Stimulated activated naive B cell treated with anti-CD40 and anti-IgM and Interleukin-4, amounts not matched to agents 10 μg/mL and 1 μg/mL and 100 μg/mL, for 72 hours (primary cell): Measurements from ENCODE around the gene SLC26A2.
"Not testable (repeated sequence)": the region's sequence is repeated elsewhere in the genome, so short reads cannot be mapped to it uniquely, and the experiment has no call there.

ENCODE experiments used
- ATAC-seq, 2 donors: fragments of 150-1000 bp; cut with Tn5 transposase; replicated peaks; 2 replicates each; pipeline ENCODE4 v1.10.0; 2021; ENCODE audit warnings: moderate library complexity in 1 of 2
- DNase-seq: peaks from one replicate; pipeline ENCODE4 v3.0.0; 2021
- H3K27ac Mint-ChIP-seq: one replicate; pipeline ENCODE4 v1.8.0; 2022; ENCODE audit warnings: mild to moderate bottlenecking, mixed read lengths
- H3K27me3 Mint-ChIP-seq, 2 donors: one replicate each; pipeline ENCODE4 v1.8.0; 2022; ENCODE audit warnings: mixed read lengths in 2 of 2
- H3K36me3 Mint-ChIP-seq, 2 donors: one replicate each; pipeline ENCODE4 v1.8.0; 2022; ENCODE audit warnings: mixed read lengths in 2 of 2, mild to moderate bottlenecking in 1 of 2
- H3K4me1 Mint-ChIP-seq, 2 donors: one replicate each; pipeline ENCODE4 v1.8.0; 2022; ENCODE audit warnings: mixed read lengths in 2 of 2, mild to moderate bottlenecking in 1 of 2
- H3K4me3 Mint-ChIP-seq, 2 donors: one replicate each; pipeline ENCODE4 v1.8.0; 2022; ENCODE audit warnings: mild to moderate bottlenecking in 2 of 2, mixed read lengths in 2 of 2, moderate library complexity in 1 of 2
- H3K9me3 Mint-ChIP-seq, 2 donors: one replicate each; pipeline ENCODE4 v1.8.0; 2022; ENCODE audit warnings: mixed read lengths in 2 of 2, mild to moderate bottlenecking in 1 of 2

SLC26A2 gene

DNA sequence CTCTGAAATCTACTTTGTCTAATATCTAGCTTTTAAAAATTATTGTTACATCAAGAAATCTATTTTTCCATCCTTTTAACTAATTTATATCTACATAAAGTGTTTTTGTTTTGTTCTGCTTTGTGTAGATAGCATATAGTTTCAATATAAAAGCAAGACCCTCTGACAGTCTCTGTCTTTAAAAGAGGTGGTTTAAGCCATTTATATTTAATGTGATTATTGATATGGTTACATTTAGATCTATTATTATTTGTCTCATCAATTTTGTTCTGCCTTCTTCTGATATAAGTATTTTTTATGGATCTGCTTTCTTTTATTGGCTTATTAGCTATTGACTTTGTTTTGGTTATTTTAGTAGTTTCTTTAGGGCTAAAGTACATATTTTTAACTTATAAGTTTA, 56.0 kb downstream of the SLC26A2 start:
- ATAC-seq: no peak
- H3K36me3 Mint-ChIP-seq: peaks cover 46 to 85% of the 10 kb centered on the region in 2 donors
- peaks cover 4 to 7% of the 10 kb centered on the region in 2 donors for H3K4me1 Mint-ChIP-seq
- H3K4me3 Mint-ChIP-seq: no peak overlapping the region
- H3K27ac Mint-ChIP-seq: no peak overlapping the region
- DNase-seq: no peak
- H3K27me3 Mint-ChIP-seq: no peaks in the 10 kb centered on the region
- peaks cover 0 to 1% of the 10 kb centered on the region in 2 donors for H3K9me3 Mint-ChIP-seq

- DNase-seq: no peak
- no peak for ATAC-seq
- Mint-ChIP-seq H3K4me1 (peaks cover 4 to 11% of the 10 kb centered on the region in 2 donors), H3K36me3 (peaks cover 48 to 87% of the 10 kb centered on the region in 2 donors), H3K27ac (no peak overlapping the region), H3K27me3 (no peaks in the 10 kb centered on the region), H3K4me3 (no peak overlapping the region), H3K9me3 (peaks cover 0 to 1% of the 10 kb centered on the region in 2 donors)
Measured at GRCh38 chr5:150017226-150018005, 56.9 kb downstream of the SLC26A2 start.

GRCh38 chr5:150020249-150020648, 59.7 kb downstream of the SLC26A2 start:
- DNase-seq (no peak), ATAC-seq (no peak)
- no peak overlapping the region for H3K4me3 Mint-ChIP-seq
- no peak overlapping the region for H3K27ac Mint-ChIP-seq
- H3K36me3 Mint-ChIP-seq: peaks cover 45 to 81% of the 10 kb centered on the region in 2 donors
- peaks cover 0 to 1% of the 10 kb centered on the region in 2 donors for H3K9me3 Mint-ChIP-seq
- peaks cover 4 to 11% of the 10 kb centered on the region in 2 donors for H3K4me1 Mint-ChIP-seq
- H3K27me3 Mint-ChIP-seq: no peaks in the 10 kb centered on the region

GRCh38 chr5:150021491-150022157, 61.1 kb downstream of the SLC26A2 start:
- H3K27ac Mint-ChIP-seq: peak overlapping the region; percentile 20
- peaks cover 4 to 11% of the 10 kb centered on the region in 2 donors for H3K4me1 Mint-ChIP-seq
- no peaks in the 10 kb centered on the region for H3K27me3 Mint-ChIP-seq
- no peaks in the 10 kb centered on the region for H3K9me3 Mint-ChIP-seq
- ATAC-seq: no peak
- no peak overlapping the region for H3K4me3 Mint-ChIP-seq
- peaks cover 44 to 79% of the 10 kb centered on the region in 2 donors for H3K36me3 Mint-ChIP-seq
- DNase-seq: no peak

- Mint-ChIP-seq H3K27ac (no peak overlapping the region), H3K36me3 (peaks cover 46 to 77% of the 10 kb centered on the region in 2 donors), H3K4me3 (no peak overlapping the region), H3K4me1 (peaks cover 4 to 11% of the 10 kb centered on the region in 2 donors), H3K9me3 (no peaks in the 10 kb centered on the region), H3K27me3 (no peaks in the 10 kb centered on the region)
- no peak for ATAC-seq
- no peak for DNase-seq
Measured at GRCh38 chr5:150022158-150022531, 61.6 kb downstream of the SLC26A2 start.

GRCh38 chr5:150022681-150023080, 62.1 kb downstream of the SLC26A2 start:
- H3K27me3 Mint-ChIP-seq: no peaks in the 10 kb centered on the region
- ATAC-seq (no peak), DNase-seq (no peak)
- no peak overlapping the region for H3K27ac Mint-ChIP-seq
- peaks cover 51 to 74% of the 10 kb centered on the region in 2 donors for H3K36me3 Mint-ChIP-seq
- H3K4me3 Mint-ChIP-seq: no peak overlapping the region
- H3K9me3 Mint-ChIP-seq: no peaks in the 10 kb centered on the region
- H3K4me1 Mint-ChIP-seq: peaks cover 4 to 11% of the 10 kb centered on the region in 2 donors

DNA sequence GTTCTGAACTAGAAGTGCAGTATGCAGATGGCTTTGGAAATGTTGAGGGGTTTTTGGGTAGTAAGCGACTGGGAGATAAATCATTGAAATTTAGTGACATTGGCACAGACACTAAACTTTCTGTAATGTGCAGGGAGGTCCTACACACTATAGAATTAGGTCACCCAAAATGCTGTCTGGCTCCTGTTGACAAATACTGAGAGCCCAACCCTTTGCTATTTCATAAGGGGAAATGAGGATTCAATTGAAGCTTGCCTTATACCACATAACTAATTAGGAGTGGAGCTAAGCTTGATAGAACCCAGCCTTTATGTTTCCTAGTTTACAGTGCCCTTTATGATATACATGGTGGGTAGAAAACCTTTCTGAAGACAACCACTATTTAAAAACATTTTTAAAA, 62.6 kb downstream of the SLC26A2 start:
- no peak for ATAC-seq
- no peak overlapping the region for H3K4me3 Mint-ChIP-seq
- peaks cover 4 to 11% of the 10 kb centered on the region in 2 donors for H3K4me1 Mint-ChIP-seq
- H3K9me3 Mint-ChIP-seq: no peaks in the 10 kb centered on the region
- no peak for DNase-seq
- peaks cover 52 to 74% of the 10 kb centered on the region in 2 donors for H3K36me3 Mint-ChIP-seq
- H3K27ac Mint-ChIP-seq: no peak overlapping the region
- no peaks in the 10 kb centered on the region for H3K27me3 Mint-ChIP-seq

DNA sequence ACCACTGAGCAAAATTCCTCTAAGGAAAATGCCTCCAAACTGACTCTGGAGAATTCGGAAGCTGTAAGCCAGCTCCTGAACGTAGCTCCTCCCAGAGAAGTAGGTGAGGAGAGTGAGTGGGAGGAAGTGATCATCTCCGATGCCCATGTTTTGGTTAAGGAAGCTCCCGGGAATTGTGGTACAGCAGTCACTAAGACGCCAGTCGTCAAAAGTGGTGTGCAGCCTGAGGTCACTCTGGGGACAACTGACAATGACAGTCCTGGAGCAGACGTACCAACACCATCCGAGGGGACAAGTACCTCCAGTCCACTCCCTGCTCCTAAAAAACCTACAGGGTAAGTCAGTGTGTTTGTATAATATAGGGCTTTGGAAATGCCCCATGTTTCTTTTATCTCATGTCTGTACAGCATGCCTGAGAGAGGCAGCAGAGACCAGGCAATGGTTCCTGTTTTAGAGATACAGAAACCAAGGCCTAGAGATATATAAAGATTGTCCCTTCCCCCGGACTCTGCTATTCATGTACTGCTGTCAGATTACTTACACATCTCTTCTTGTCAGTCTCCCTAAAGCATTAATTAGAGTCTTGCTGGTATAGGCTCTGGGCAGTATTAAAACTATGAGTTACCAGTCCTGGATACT, 63.9 kb downstream of the SLC26A2 start:
- H3K4me1 Mint-ChIP-seq: peaks cover 4 to 11% of the 10 kb centered on the region in 2 donors
- ATAC-seq (peak; percentile 41 to 45), DNase-seq (no peak)
- no peaks in the 10 kb centered on the region for H3K9me3 Mint-ChIP-seq
- H3K27me3 Mint-ChIP-seq: no peaks in the 10 kb centered on the region
- H3K36me3 Mint-ChIP-seq: peaks cover 49 to 69% of the 10 kb centered on the region in 2 donors
- no peak overlapping the region for H3K27ac Mint-ChIP-seq
- no peak overlapping the region for H3K4me3 Mint-ChIP-seq

DNA sequence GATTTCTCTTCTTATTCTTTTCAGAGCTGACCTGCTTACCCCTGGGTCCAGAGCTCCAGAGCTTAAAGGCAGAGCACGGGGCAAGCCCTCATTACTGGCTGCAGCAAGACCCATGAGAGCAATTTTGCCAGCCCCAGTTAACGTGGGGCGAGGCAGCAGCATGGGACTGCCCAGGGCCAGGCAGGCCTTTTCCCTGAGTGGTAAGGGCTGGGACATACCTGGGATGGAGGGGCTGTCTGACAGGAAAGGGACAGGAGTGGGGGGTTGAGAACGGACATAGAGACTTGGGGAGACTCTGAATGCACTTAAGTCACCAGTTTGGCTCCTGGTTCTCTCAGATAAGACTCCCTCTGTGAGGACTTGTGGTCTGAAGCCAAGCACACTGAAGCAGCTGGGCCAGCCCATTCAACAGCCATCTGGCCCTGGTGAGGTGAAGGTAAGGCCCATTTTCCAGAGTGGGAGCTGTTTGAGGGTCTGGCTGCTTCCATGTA, 66.2 kb downstream of the SLC26A2 start:
- peaks cover 50 to 59% of the 10 kb centered on the region in 2 donors for H3K36me3 Mint-ChIP-seq
- ATAC-seq: no peak
- no peak for DNase-seq
- no peak overlapping the region for H3K27ac Mint-ChIP-seq
- no peak overlapping the region for H3K4me3 Mint-ChIP-seq
- peaks cover 0 to 2% of the 10 kb centered on the region in 2 donors for H3K4me1 Mint-ChIP-seq
- H3K27me3 Mint-ChIP-seq: no peaks in the 10 kb centered on the region
- H3K9me3 Mint-ChIP-seq: no peaks in the 10 kb centered on the region

DNA sequence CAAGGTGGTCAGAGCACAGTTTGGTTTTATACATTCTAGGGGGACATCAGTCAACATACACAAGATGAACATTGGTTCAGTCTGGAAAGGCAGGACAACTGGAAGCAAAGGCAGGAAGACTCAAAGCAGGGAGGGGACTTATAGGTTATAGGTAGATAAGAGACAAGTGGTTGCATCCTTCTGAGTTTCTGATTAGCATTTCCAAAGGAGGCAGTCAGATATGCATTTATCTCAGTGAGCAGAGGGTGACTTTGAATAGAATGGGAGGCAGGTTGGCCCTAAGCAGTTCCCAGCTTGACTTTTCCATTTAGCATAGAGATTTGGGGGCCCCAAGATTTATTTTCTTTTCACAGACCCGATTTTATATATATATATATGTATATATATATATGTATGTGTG, 67.5 kb downstream of the SLC26A2 start:
- not testable (repeated sequence) for H3K27me3 Mint-ChIP-seq, H3K9me3 Mint-ChIP-seq

DNA sequence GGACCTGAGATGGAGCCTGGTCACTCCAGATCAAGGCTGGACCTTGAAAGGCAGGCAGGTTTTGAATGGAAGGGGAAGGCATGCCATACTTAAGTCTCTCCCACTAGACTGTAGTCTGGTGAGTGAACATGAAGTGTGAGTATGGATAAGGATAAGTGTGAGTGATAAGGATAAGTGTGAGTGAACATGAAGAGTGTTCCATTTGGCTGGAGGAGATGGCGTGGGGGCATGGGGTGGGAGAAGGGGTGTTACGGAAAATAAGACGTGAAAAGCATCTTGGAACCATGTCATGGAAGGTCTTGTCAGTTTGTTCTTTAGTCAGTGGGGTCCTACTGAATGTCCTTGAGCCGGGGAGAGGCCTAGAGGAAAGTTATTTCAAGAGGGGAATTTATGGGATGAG, 72.8 kb downstream of the SLC26A2 start:
- H3K36me3 Mint-ChIP-seq: peaks cover 48 to 72% of the 10 kb centered on the region in 2 donors
- H3K27me3 Mint-ChIP-seq: no peaks in the 10 kb centered on the region
- ATAC-seq: no peak
- H3K4me3 Mint-ChIP-seq: no peak overlapping the region
- DNase-seq: no peak
- no peaks in the 10 kb centered on the region for H3K9me3 Mint-ChIP-seq
- peaks cover 22 to 27% of the 10 kb centered on the region in 2 donors for H3K4me1 Mint-ChIP-seq
- peak overlapping the region; percentile 1 for H3K27ac Mint-ChIP-seq

More for the DNA sequence above, 67.5 kb downstream of the SLC26A2 start:
- H3K4me1 Mint-ChIP-seq, ATAC-seq, H3K27ac Mint-ChIP-seq, H3K4me3 Mint-ChIP-seq, DNase-seq: not testable (repeated sequence)
- H3K36me3 Mint-ChIP-seq: peaks cover 46 to 60% of the 10 kb centered on the region in 2 donors

DNA sequence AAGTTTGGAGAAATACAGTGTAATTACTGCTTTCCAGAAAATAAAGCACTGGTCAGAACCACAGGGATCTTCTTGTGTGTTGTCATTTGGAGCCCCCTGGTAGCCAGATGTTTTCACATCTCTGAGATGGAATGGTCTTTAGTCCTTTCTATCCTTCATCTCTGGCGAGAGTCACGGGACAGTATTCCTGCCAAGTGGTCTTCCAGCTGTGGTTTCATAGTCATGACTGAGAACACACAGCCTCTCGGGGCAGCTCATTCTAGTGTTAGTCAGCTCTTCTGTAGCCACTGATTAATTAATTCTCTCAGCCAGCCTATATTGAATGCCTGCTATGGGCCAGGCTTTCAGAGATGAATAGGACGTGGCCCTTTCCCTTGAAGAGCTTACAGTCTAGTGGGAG, 74.1 kb downstream of the SLC26A2 start:
- DNase-seq (no peak), ATAC-seq (no peak)
- H3K27me3 Mint-ChIP-seq: no peaks in the 10 kb centered on the region
- H3K9me3 Mint-ChIP-seq: no peaks in the 10 kb centered on the region
- no peak overlapping the region for H3K4me3 Mint-ChIP-seq
- H3K4me1 Mint-ChIP-seq: peaks cover 22 to 27% of the 10 kb centered on the region in 2 donors
- peaks cover 43 to 71% of the 10 kb centered on the region in 2 donors for H3K36me3 Mint-ChIP-seq
- H3K27ac Mint-ChIP-seq: peak overlapping the region; percentile 56

DNA sequence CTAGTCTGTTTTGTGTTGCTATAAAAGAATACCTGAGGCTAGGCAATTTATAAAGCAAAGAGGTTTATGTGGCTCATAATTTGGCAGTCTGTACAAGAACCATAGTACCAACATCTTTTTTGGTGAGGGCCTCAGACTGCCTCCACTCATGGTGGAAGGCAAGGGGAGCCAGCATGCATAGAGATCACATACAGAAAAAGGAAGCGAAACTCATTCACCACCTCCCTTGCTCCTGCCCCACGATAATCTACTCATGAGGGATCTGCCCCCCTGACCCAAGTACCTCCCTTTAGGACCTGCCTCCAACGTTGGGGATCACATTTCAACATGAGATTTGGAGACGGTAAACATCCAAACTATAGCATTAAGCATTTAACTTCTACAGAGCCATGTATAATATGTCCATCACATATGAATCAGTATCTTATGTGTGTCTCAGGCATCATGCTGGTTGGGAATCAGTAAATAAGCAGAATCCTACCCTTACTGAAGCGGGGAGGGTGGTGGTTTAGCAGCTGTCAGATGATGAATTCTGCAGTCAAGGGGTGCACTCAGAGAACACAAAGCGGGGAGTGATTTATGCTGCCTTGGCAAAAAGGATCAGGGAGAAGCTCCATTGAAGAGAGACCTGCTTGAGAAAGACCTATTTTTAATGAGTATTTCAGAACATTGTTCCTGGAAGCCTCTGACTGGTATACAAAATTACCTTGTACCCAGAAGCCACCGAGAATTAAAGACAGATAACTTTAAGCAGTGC, 74.8 kb downstream of the SLC26A2 start:
- H3K27ac Mint-ChIP-seq: no peak overlapping the region
- no peak overlapping the region for H3K4me3 Mint-ChIP-seq
- H3K27me3 Mint-ChIP-seq: no peaks in the 10 kb centered on the region
- peaks cover 44 to 73% of the 10 kb centered on the region in 2 donors for H3K36me3 Mint-ChIP-seq
- H3K4me1 Mint-ChIP-seq: peaks cover 22 to 27% of the 10 kb centered on the region in 2 donors
- ATAC-seq (peak; percentile 87 to 94), DNase-seq (no peak)
- no peaks in the 10 kb centered on the region for H3K9me3 Mint-ChIP-seq

DNA sequence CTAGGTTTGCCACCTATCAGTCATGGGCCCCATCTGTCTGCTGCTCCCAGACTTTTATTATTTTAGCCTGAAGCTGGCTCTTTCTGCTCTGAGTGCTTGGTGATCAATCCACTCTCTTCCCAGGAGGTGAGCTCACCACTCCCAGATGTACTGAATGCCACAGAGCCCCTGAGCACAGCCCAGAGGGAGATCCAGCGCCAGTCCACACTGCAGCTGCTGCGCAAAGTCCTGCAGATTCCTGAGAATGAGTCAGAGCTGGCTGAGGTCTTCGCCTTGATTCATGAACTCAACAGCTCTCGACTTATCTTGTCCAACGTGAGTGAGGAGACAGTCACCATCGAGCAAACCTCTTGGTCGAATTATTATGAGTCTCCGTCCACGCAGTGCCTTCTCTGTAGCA, 76.0 kb downstream of the SLC26A2 start:
- DNase-seq (no peak), ATAC-seq (no peak)
- Mint-ChIP-seq H3K4me1 (peaks cover 22 to 27% of the 10 kb centered on the region in 2 donors), H3K9me3 (no peaks in the 10 kb centered on the region), H3K27me3 (no peaks in the 10 kb centered on the region), H3K36me3 (peaks cover 48 to 77% of the 10 kb centered on the region in 2 donors), H3K27ac (no peak overlapping the region), H3K4me3 (no peak overlapping the region)
